K562 (cell line): ENCODE results near the gene SPTAN1. TPM values are rescaled to one million over a fixed set of nuclear protein-coding genes. Genes with fewer than 3 reads are reported as not detected.

Source experiments
- CHD2 ChIP-seq: IDR thresholded peaks from 2 replicates; pipeline ENCODE4 v1.6.1; 2011; ENCODE audit warnings: low read depth, low read length
- E2F6 ChIP-seq, 2 experiments: IDR thresholded peaks; 2 replicates each; pipeline ENCODE4 v1.6.1; 2011; ENCODE audit warnings: borderline replicate concordance in 1 of 2, control low read depth in 1 of 2, low read depth in 1 of 2, low read length in 1 of 2, mild to moderate bottlenecking in 1 of 2, mixed read lengths in 1 of 2, moderate library complexity in 1 of 2; ENCODE audit not compliant: insufficient read depth in 1 of 2, insufficient read length in 1 of 2, poor library complexity in 1 of 2, severe bottlenecking in 1 of 2; ENCODE audit errors: extremely low read depth in 1 of 2
- E2F8 ChIP-seq: fragments of 450-650 bp; IDR thresholded peaks from 2 replicates; pipeline ENCODE4 v1.7.1; 2018; ENCODE audit warnings: mild to moderate bottlenecking, low read depth; ENCODE audit not compliant: partially characterized antibody
- ELF1 ChIP-seq: fragments of 200-800 bp; sonication (Bioruptor generic); IDR thresholded peaks from 2 replicates; pipeline ENCODE4 v1.6.1; 2016; ENCODE audit warnings: missing genetic modification characterization, missing compliant biosample characterization
- FOS ChIP-seq: IDR thresholded peaks from 3 replicates; pipeline ENCODE4 v1.6.1; 2011; ENCODE audit not compliant: insufficient read length; ENCODE audit errors: extremely low read depth
- IRF9 ChIP-seq: fragments of 450-650 bp; IDR thresholded peaks from 2 replicates; pipeline ENCODE4 v1.6.1; 2016; ENCODE audit warnings: missing biosample characterization, missing genetic modification characterization
- MECOM ChIP-seq: fragments of 250-450 bp; sonication (Bioruptor Pico); IDR thresholded peaks from 2 replicates; pipeline ENCODE4 v1.8.0; 2022; ENCODE audit warnings: inconsistent platforms
- MEIS2 ChIP-seq: fragments of 450-650 bp; IDR thresholded peaks from 2 replicates; pipeline ENCODE4 v1.6.1; 2014; ENCODE audit warnings: mild to moderate bottlenecking; ENCODE audit not compliant: partially characterized antibody
- NCOA6 ChIP-seq: fragments of 450-650 bp; IDR thresholded peaks from 2 replicates; pipeline ENCODE4 v1.6.1; 2017; ENCODE audit warnings: mild to moderate bottlenecking
- PPARD ChIP-seq: fragments of 250-450 bp; sonication (Bioruptor Pico); IDR thresholded peaks from 2 replicates; pipeline ENCODE4 v1.8.0; 2022; ENCODE audit warnings: inconsistent platforms, mild to moderate bottlenecking, moderate library complexity
- SIRT6 ChIP-seq: IDR thresholded peaks from one replicate; pipeline ENCODE4 v1.6.1; 2012; ENCODE audit warnings: low read depth, mild to moderate bottlenecking, control low read depth, inconsistent platforms, low read length, moderate library complexity
- SMARCA5 ChIP-seq: fragments of 450-650 bp; IDR thresholded peaks from 2 replicates; pipeline ENCODE4 v1.6.1; 2016
- STAT5B ChIP-seq: fragments of 250-450 bp; sonication (Bioruptor Pico); IDR thresholded peaks from 2 replicates; pipeline ENCODE4 v1.8.0; 2021; ENCODE audit warnings: mild to moderate bottlenecking, inconsistent platforms
- ZNF12 ChIP-seq: sonication (generic); formaldehyde crosslinking; IDR thresholded peaks from 2 replicates; pipeline ENCODE4 v1.4.0; 2020; ENCODE audit warnings: mild to moderate bottlenecking, missing genetic modification reagents
- ZNF133 ChIP-seq: fragments of 250-450 bp; sonication (Bioruptor Pico); IDR thresholded peaks from 2 replicates; pipeline ENCODE4 v1.4.0; 2020; ENCODE audit warnings: mild to moderate bottlenecking
- ZNF324 ChIP-seq: fragments of 250-450 bp; sonication (Bioruptor Pico); IDR thresholded peaks from 2 replicates; pipeline ENCODE4 v1.4.0; 2020; ENCODE audit warnings: mild to moderate bottlenecking
- polyA plus RNA-seq, 8 experiments: library from polyadenylated mRNA; depleted of rRNA in 4 of 8; stranded (reverse) in 5 of 8; unstranded in 3 of 8; fragments of >200 nt; fragmentation: Nextera tagmentation in 2 of 8; fragmentation: Illumina TruSeq in 1 of 8; extraction: Ambion mirVana in 2 of 8; extraction: Trizol in 1 of 8; gene quantifications; 2 replicates each; pipeline versions ENCODE4 v1.2.1 to v1.2.3, GENCODE V29; 2011 to 2014; ENCODE audit warnings: inconsistent platforms in 1 of 8, missing spikeins in 1 of 8
- total RNA-seq, 7 experiments: library from RNA; depleted of rRNA in 6 of 7; stranded (reverse); fragments of >200 nt in 6 of 7; fragmentation: Illumina TruSeq in 2 of 7; extraction: Trizol in 2 of 7; gene quantifications; 2 replicates each; pipeline versions ENCODE4 v1.2.1 to v1.2.3, GENCODE V29; 2011 to 2021; ENCODE audit warnings: low replicate concordance in 1 of 7
- TF ChIP-seq, protein P1 (sequence below): fragments of 250-450 bp; sonication (Bioruptor Pico); IDR thresholded peaks from 2 replicates; pipeline ENCODE4 v1.4.0; 2020

SPTAN1 gene
- total and polyA plus RNA-seq, 9 of the 15 experiments (the other 6 are each of a cell fraction or from before 2014, with no cell fraction given): 1.5 to 13.5 (median 6.8) TPM

DNA sequence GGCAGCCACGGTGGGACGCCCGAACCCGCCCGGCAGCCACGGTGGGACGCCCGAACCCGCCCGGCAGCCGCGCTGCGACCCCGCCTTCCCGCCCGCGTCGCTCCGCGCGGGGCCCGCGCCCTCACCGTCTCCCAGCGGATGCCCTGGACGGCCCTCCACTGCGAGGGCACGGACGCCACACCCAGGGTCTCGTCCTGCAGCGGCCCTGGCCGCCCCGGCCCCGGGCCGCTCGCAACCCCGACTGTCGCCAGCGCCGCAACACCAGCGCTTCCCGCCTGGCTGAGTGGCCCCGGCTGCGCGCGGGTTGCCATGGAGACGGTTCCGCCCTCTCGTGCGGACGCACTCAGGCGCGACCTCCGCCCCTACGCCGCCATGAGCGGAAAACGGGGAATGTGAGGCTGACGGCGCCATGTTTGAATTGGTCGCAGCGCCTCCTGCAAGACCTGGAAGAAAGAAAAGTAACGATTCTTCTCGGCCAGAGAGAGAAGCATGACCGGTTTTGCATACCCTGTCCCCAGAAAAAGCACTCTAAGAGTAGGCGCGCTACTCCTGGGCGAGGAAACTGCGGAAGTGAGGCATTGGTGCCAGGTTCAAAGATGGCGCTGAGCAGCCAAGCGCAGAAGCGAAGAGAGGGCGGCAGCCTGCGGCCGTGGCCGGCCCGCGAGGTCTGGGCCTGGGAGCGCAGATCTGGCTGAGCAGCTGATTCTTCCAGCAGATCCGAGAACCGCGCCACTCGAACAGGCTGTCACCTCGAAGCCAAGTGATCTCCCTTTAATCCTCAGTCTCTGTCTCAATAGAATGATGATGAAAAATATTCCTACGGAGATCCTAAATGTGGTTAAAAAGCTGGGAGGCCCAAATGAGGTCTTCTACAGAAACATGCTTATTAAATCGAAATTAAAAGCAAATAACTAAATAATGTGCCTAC is 104.3 kb downstream of the SPTAN1 start, which contains the start of gene DYNC2I2 (continued):
- no peak for TF ChIP-seq STAT5B (CRISPR knock-in tag)
- TF ChIP-seq SMARCA5: no peak
- TF ChIP-seq ZNF133 (CRISPR knock-in tag): 0 out of 2 replicates have a peak, but pooled peaks have one; percentile 46
- TF ChIP-seq, protein P1, sequence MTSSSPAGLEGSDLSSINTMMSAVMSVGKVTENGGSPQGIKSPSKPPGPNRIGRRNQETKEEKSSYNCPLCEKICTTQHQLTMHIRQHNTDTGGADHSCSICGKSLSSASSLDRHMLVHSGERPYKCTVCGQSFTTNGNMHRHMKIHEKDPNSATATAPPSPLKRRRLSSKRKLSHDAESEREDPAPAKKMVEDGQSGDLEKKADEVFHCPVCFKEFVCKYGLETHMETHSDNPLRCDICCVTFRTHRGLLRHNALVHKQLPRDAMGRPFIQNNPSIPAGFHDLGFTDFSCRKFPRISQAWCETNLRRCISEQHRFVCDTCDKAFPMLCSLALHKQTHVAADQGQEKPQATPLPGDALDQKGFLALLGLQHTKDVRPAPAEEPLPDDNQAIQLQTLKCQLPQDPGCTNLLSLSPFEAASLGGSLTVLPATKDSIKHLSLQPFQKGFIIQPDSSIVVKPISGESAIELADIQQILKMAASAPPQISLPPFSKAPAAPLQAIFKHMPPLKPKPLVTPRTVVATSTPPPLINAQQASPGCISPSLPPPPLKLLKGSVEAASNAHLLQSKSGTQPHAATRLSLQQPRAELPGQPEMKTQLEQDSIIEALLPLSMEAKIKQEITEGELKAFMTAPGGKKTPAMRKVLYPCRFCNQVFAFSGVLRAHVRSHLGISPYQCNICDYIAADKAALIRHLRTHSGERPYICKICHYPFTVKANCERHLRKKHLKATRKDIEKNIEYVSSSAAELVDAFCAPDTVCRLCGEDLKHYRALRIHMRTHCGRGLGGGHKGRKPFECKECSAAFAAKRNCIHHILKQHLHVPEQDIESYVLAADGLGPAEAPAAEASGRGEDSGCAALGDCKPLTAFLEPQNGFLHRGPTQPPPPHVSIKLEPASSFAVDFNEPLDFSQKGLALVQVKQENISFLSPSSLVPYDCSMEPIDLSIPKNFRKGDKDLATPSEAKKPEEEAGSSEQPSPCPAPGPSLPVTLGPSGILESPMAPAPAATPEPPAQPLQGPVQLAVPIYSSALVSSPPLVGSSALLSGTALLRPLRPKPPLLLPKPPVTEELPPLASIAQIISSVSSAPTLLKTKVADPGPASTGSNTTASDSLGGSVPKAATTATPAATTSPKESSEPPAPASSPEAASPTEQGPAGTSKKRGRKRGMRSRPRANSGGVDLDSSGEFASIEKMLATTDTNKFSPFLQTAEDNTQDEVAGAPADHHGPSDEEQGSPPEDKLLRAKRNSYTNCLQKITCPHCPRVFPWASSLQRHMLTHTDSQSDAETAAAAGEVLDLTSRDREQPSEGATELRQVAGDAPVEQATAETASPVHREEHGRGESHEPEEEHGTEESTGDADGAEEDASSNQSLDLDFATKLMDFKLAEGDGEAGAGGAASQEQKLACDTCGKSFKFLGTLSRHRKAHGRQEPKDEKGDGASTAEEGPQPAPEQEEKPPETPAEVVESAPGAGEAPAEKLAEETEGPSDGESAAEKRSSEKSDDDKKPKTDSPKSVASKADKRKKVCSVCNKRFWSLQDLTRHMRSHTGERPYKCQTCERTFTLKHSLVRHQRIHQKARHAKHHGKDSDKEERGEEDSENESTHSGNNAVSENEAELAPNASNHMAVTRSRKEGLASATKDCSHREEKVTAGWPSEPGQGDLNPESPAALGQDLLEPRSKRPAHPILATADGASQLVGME: peak; percentile 80
- no peak for TF ChIP-seq PPARD
- peak; percentile 46 for TF ChIP-seq MEIS2
- TF ChIP-seq MECOM: no peak
- TF ChIP-seq ZNF12 (CRISPR knock-in tag): no peak
- TF ChIP-seq SIRT6: no peak
- peak; percentile 93 for TF ChIP-seq E2F8
- no peak for TF ChIP-seq NCOA6
- peak; percentile 94 to 95 for TF ChIP-seq E2F6 (IDR thresholded peaks at IDR 0.05; ENCODE audit: borderline replicate concordance in 1 of 2, extremely low read depth in 1 of 2, insufficient read depth in 1 of 2, insufficient read length in 1 of 2, low read depth in 1 of 2, low read length in 1 of 2, poor library complexity in 1 of 2, severe bottlenecking in 1 of 2)
- TF ChIP-seq FOS: no peak
- TF ChIP-seq CHD2: peak; percentile 58
- peak; percentile 78 for TF ChIP-seq ZNF324 (CRISPR knock-in tag)
- TF ChIP-seq ELF1 (tag): peak; percentile 95
- no peak for TF ChIP-seq IRF9 (tag)
